ENCODE measurements around the gene CPO.

- no peak for TF ChIP-seq POLR2A (IDR thresholded peaks at IDR 0.05; ENCODE audit: low read length)
- no peak for TF ChIP-seq GATA1 (IDR thresholded peaks at IDR 0.05; ENCODE audit: low read depth, low read length)
These were observed 41.9 kb downstream of the CPO start for GRCh38 chr2:206981086-206981674.
